Measurements from ENCODE around the gene ISL1.

DNA sequence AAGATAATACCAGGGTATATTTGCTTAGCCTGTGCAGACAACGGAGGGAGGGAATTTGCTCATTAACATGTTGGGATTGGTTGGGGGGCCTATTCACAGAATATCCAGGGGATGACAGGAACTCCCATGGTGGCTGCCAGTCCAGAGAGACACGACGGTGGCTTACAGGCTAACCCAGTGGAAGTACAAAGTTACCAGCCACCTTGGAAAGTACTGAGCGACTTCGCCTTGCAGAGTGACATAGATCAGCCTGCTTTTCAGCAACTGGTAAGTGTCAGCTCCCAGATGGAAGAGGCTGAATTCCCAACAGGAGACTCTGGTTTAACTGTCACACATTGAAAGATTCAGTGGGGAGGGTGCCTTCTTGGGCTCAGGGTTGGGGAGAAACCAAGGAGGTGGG, 7.9 kb downstream of the ISL1 start:
- TF ChIP-seq, protein P1, sequence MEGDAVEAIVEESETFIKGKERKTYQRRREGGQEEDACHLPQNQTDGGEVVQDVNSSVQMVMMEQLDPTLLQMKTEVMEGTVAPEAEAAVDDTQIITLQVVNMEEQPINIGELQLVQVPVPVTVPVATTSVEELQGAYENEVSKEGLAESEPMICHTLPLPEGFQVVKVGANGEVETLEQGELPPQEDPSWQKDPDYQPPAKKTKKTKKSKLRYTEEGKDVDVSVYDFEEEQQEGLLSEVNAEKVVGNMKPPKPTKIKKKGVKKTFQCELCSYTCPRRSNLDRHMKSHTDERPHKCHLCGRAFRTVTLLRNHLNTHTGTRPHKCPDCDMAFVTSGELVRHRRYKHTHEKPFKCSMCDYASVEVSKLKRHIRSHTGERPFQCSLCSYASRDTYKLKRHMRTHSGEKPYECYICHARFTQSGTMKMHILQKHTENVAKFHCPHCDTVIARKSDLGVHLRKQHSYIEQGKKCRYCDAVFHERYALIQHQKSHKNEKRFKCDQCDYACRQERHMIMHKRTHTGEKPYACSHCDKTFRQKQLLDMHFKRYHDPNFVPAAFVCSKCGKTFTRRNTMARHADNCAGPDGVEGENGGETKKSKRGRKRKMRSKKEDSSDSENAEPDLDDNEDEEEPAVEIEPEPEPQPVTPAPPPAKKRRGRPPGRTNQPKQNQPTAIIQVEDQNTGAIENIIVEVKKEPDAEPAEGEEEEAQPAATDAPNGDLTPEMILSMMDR (IDR thresholded peaks at IDR 0.05) = no peak
- no peak for TF ChIP-seq POLR2A (IDR thresholded peaks at IDR 0.05)

Measured in body of pancreas (tissue), 4 donors.